GM19452 (cell line): Measurements from ENCODE around the gene PPP1CA.

Source experiments
- ATAC-seq: cut with Tn5 transposase; IDR thresholded peaks from one replicate; pipeline ENCODE4 v1.9.1; 2021; ENCODE audit not compliant: unreplicated experiment

PPP1CA gene

DNA sequence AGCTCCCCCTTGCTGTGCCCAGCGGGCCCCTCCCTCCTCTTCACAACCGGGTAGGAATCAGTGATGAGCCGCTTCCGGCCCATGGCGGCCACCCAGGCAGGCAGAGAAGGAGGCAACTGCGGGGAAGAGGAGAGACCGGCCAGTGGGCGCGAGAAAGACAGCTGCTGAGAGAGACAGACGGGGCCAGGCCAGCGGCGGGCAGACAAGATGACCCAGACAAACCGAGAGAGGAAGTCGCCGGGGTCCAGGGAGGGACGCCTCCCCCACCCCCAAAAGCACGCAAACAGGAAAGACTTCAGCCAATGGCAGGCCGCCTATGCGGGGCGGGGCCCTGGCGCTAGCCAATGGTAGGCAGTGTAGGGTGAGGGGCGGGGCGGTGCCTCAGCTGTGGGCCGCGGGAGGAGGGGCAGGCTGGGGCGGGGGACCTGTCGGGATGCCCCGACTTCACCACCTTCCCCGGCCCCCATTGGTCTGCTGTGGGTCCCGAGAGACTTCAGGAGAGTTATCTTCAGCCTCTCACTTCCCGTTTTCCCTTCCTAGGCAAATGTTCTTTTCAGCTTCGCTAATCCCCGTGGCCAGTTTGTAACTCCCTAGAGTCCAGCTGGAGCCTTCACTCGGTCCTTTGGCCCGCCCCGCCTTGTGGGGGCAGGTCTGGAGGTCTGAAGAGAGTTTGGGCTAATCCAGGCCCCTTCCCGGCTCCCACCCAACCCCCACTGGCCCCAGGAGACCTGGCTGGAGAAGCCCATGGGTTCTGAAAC, 48.2 kb downstream of the PPP1CA start, which contains the start of gene POLD4:
POLD4 (minus strand) TSS at position 230 of the 758 bp plus-strand sequence; CDS start at position 83, 147 bp downstream.
- peak; percentile 65 for ATAC-seq

DNA sequence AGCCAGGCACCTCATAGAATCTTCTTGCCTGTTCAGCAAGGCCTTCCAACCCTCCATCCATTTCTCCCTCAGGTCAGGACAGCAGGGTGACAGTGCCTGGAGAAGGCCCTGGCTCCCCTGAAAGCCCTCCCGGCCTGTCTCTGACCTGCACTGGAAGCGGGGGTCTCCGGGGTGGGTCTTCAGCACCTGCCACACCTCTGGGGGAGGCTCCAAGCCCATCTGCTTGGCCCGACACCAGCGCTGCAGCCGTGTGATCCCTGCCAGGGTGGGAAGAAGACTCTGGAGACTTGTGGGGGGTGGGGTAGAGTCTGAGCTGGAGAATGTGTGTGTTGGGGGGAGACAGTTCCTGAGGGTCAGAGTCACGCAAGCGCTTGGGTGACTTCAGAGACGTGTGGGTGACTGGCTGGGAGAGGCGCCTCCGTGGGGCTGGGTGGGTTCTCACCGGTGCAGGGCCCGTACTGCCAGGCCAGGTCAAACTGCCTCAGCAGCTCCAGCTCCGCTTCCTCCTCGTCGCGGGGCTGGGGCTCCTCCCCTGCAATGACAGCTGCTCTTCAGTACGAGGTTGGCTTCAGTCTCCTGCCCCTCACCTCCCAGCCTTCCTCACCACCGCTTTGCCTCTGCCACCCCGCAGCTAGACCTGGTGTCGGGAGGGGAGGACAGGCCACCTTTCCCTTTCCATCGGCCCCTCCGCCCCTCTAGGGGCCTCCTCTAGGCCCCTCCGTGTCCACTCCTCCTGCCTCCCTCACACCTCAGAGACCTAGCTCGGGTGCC, 48.9 kb downstream of the PPP1CA start:
- ATAC-seq: no peak

DNA sequence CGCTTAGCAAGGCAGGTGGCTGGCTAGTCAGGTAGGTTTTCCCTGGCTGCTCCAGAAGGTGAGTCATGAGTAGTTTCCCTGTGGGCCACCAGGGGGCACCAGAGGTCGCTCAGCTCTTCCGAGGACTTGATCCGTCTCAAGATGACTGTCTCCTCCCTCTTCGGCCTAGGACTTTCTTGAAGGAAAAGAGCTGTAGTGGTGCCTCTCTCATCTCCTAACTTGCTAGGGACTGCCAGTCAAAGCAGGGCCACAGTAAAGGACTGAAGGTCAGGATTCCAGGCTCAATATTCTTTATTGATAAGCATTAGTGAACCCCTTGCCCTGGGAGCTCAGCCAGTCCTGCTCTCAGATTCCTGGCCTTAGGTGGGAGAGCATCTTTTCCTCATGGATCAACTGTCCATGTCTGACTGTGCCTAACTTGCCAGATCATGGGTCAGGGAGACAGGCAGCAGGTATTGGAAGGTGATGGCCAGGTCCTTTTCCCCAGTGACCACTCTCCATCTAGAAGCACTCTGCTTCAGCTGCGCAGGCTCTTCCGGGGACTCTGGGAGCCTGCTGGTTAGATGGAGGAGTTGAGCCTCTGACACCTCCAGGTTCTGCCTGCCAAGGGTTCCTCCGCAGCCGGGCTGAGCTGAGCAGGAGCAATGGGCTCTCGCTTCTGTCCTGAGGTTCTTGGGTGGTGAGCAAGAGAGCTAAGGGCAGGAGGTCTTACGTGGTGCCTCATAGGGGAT, 50.2 kb downstream of the PPP1CA start:
- ATAC-seq: no peak

DNA sequence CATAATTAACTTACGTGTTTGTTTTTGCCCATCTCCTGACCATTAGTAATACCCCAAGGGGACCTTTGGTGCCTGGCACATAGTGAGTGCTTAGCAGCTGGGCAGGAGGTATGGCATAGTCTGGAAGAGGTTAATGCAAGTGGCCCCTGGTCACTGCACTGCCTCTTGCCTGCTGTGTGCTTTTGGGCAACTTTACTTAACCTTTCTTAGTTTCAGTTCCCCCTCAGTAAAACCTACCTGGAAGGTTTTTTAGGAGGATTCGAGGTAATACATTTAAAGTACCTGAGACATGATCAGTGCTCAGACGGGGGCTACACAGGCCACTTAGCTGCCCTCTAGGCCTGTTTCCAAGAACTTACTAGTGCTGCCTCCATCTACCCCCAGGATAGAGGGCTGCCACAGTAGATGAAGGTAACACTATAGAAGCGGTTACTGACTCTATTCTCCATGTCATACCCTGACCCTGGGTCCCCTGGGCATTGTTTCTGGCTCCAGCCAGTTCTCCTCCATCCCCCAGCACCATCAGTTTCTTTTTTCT, 51.7 kb downstream of the PPP1CA start:
- ATAC-seq: no peak

DNA sequence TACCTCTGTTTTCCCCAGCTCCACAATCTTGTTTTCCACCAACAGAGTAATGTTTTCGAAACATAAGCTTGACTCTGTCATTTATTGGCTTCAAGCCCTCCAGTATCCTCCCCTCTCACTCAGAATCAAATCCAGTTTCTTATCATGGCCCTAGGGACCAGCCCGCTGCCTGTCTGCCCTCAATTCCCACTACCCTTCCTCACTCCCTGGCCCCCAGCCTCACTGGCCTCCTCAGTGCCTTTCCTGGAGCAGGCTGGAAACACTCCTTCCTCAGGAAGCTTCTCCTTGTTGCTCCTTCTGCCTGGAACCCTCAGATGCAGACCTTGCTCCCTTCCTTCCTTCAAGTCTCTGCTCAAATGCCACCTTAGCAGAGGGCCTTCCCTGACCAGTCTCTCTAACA, 52.2 kb downstream of the PPP1CA start:
- ATAC-seq: no peak

DNA sequence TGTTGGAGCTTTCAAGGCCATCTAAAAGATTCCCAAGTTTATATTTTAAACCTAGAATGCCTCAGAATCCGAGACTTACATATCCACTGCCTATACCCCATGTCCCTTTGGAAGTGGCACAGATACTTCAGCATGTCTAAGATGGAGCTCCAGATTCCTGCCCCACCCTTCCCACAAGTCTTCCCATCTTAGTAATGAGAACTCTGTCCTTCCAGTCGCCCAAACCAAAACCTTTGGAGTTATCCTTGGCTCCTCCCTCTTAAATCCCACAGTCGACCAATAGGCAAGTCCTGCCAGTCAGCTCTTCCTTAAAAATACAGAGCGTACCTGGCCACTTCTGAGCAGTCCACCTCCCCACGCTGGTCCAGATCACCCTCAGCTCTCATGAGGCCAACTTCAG, 52.6 kb downstream of the PPP1CA start:
- ATAC-seq: no peak
